OCI-LY3 (cell line): Measurements from ENCODE around the gene MAB21L3.

ENCODE experiments used
- CTCF ChIP-seq: fragments of 200-600, 300-600 bp; sonication (generic); IDR thresholded peaks from 2 replicates; pipeline ENCODE4 v1.5.1; 2014; ENCODE audit warnings: antibody characterized with exemption, low read length, low read depth
- EZH2phosphoT487 ChIP-seq: fragments of 200-600 bp; shearing (Covaris generic); IDR thresholded peaks from 2 replicates; pipeline ENCODE4 v1.6.1; 2018; ENCODE audit warnings: antibody characterized with exemption, mixed run types, low read depth

GRCh38 chr1:116075575-116075974 is 35.6 kb upstream of the MAB21L3 start:
- TF ChIP-seq CTCF, result no peak
- no peak for TF ChIP-seq EZH2phosphoT487
